Hepatocyte (in vitro differentiated cells): ENCODE measurements around the gene TEX11. TPM values are rescaled to one million over a fixed set of nuclear protein-coding genes. Genes with fewer than 3 reads are reported as not detected.
A peak's percentile ranks its signal among the peaks of the same experiment; 100 is the strongest.

Experiments used
- DNase-seq: peaks from one replicate; pipeline ENCODE4 v3.0.0-alpha.2; 2016; ENCODE audit warnings: low spot score
- H2AFZ ChIP-seq: fragments of 200-600 bp; sonication (generic); 2 replicates; pipeline ENCODE4 v1.6.0; 2016; ENCODE audit warnings: antibody characterized with exemption, mild to moderate bottlenecking
- H3K27ac ChIP-seq: fragments of 200-600 bp; sonication (generic); 2 replicates; pipeline ENCODE4 v1.5.1; 2016; ENCODE audit warnings: mild to moderate bottlenecking
- H3K27me3 ChIP-seq: fragments of 200-600 bp; sonication (generic); 2 replicates; pipeline ENCODE4 v1.6.1; 2016
- H3K36me3 ChIP-seq: fragments of 200-600 bp; sonication (generic); replicated peaks from 2 replicates; pipeline ENCODE4 v1.5.1; 2016; ENCODE audit warnings: low read depth; ENCODE audit not compliant: insufficient read depth
- H3K4me1 ChIP-seq: fragments of 200-600 bp; sonication (generic); 2 replicates; pipeline ENCODE4 v1.5.1; 2016; ENCODE audit warnings: mild to moderate bottlenecking, moderate library complexity; ENCODE audit not compliant: insufficient read depth
- H3K4me2 ChIP-seq: fragments of 200-600 bp; sonication (generic); 2 replicates; pipeline ENCODE4 v1.6.0; 2016
- H3K4me3 ChIP-seq: fragments of 200-600 bp; sonication (generic); 2 replicates; pipeline ENCODE4 v1.5.1; 2016; ENCODE audit warnings: mild to moderate bottlenecking
- H3K79me2 ChIP-seq: fragments of 200-600 bp; sonication (generic); 2 replicates; pipeline ENCODE4 v1.6.0; 2017; ENCODE audit warnings: mild to moderate bottlenecking
- H3K9me2 ChIP-seq: fragments of 200-600 bp; sonication (generic); replicated peaks from 2 replicates; pipeline ENCODE4 v1.6.0; 2017; ENCODE audit warnings: mild to moderate bottlenecking; ENCODE audit not compliant: insufficient read depth
- H3K9me3 ChIP-seq: fragments of 200-600 bp; sonication (generic); 2 replicates; pipeline ENCODE4 v1.5.1; 2016; ENCODE audit warnings: low read depth, mild to moderate bottlenecking
- H4K20me1 ChIP-seq: fragments of 200-600 bp; sonication (generic); 2 replicates; pipeline ENCODE4 v1.6.0; 2016; ENCODE audit warnings: mild to moderate bottlenecking; ENCODE audit not compliant: insufficient read depth, poor library complexity, severe bottlenecking
- CTCF ChIP-seq: fragments of 200-600 bp; sonication (generic); IDR thresholded peaks from 2 replicates; pipeline ENCODE4 v1.5.1; 2016; ENCODE audit warnings: antibody characterized with exemption, mild to moderate bottlenecking; ENCODE audit not compliant: poor library complexity
- EZH2 ChIP-seq: fragments of 200-600 bp; sonication (generic); IDR thresholded peaks from 2 replicates; pipeline ENCODE4 v1.6.1; 2016; ENCODE audit warnings: antibody characterized with exemption, mild to moderate bottlenecking, borderline replicate concordance
- EZH2phosphoT487 ChIP-seq: fragments of 200-600 bp; sonication (generic); IDR thresholded peaks from one replicate; pipeline ENCODE4 v1.6.1; 2018; ENCODE audit warnings: antibody characterized with exemption, mild to moderate bottlenecking, low read depth, moderate library complexity; ENCODE audit not compliant: unreplicated experiment, severe bottlenecking
- WGBS: methylation state at CpG from one replicate; pipeline ENCODE4 v1.1.6; 2016; ENCODE audit warnings: low lambda C conversion rate; ENCODE audit errors: missing lambda C conversion rate; 5-methylcytosine and 5-hydroxymethylcytosine counted together
- polyA plus RNA-seq: library from polyadenylated mRNA; unstranded; fragments of >200 nt; fragmentation: Nextera tagmentation; extraction: Ambion mirVana; gene quantifications from 2 replicates; pipeline ENCODE4 v1.2.1, GENCODE V29; 2016
- small RNA-seq: library from RNA; depleted of rRNA; stranded (forward); fragments of <200 nt; gene quantifications from one replicate; pipeline ENCODE3, GENCODE V24; 2014
- total RNA-seq: library from RNA; depleted of rRNA; stranded (reverse); fragments of >200 nt; gene quantifications from 2 replicates; pipeline ENCODE4 v1.2.3, GENCODE V29; 2014

The TEX11 gene
- total and polyA plus RNA-seq, 2 experiments from 2014 or later, result 0.20 TPM; not detected in 1

GRCh38 chrX:70479922-70480659, 428.4 kb downstream of the TEX11 start:
- Histone ChIP-seq H3K27me3 (no peaks in the 10 kb centered on the region), H3K9me3 (no peaks in the 10 kb centered on the region), H3K4me1 (peaks cover 25% of the 10 kb centered on the region), H4K20me1 (peaks cover 5% of the 10 kb centered on the region), H3K27ac (peak overlapping the region; percentile 57), H3K4me2 (peak overlapping the region; percentile 6), H3K36me3 (no peaks in the 10 kb centered on the region), H3K79me2 (peaks cover 14% of the 10 kb centered on the region), H3K9me2 (no peaks in the 10 kb centered on the region), H3K4me3 (no peak overlapping the region), H2AFZ (no peak overlapping the region)
- DNase-seq, result peak; percentile 36
- TF ChIP-seq EZH2 (no peak), CTCF (no peak), EZH2phosphoT487 (no peak)
- 64% methylated on average over 6 of the region's 6 CpGs for WGBS

GRCh38 chrX:70479247-70479921, 429.1 kb downstream of the TEX11 start:
- Histone ChIP-seq H3K27me3 (no peaks in the 10 kb centered on the region), H3K27ac (peak overlapping the region; percentile 87), H3K79me2 (peaks cover 15% of the 10 kb centered on the region), H3K4me2 (peak overlapping the region; percentile 56), H3K4me3 (no peak overlapping the region), H3K9me3 (no peaks in the 10 kb centered on the region), H2AFZ (no peak overlapping the region), H3K4me1 (peaks cover 25% of the 10 kb centered on the region), H3K36me3 (no peaks in the 10 kb centered on the region), H3K9me2 (no peaks in the 10 kb centered on the region), H4K20me1 (peaks cover 5% of the 10 kb centered on the region)
- DNase-seq, result peak; percentile 44
- 56% methylated on average over 4 of the region's 4 CpGs for WGBS
- TF ChIP-seq EZH2 (no peak), CTCF (no peak), EZH2phosphoT487 (no peak)

Small RNAs within 50 kb of the gene (small RNA-seq; reads per million reads assigned to genes)
- not detected for gene SNORD3E

Other genes with a start within 250 kb of the TEX11 start
- gene SLC7A3, start 22.4 kb upstream of the TEX11 start, total RNA-seq, result 1.8 and 3.5 TPM in 2 replicates
- gene SLC7A3, start 22.4 kb upstream of the TEX11 start, polyA plus RNA-seq, result 1.1 TPM in 1 of 2 replicates, not detected in the other
- gene SNX12, start 159.6 kb upstream of the TEX11 start, total RNA-seq, result 61.0 and 68.8 TPM in 2 replicates
- gene SNX12, start 159.6 kb upstream of the TEX11 start, polyA plus RNA-seq, result 7.5 and 8.3 TPM in 2 replicates
- gene FOXO4, start 187.1 kb upstream of the TEX11 start, total RNA-seq, result 9.7 and 10.8 TPM in 2 replicates
- 3.5 and 6.3 TPM in 2 replicates for gene FOXO4, start 187.1 kb upstream of the TEX11 start, polyA plus RNA-seq
- not detected in 2 replicates for gene CXorf65, start 198.0 kb upstream of the TEX11 start, total RNA-seq
- gene CXorf65, start 198.0 kb upstream of the TEX11 start, polyA plus RNA-seq, result not detected in 2 replicates
- 7.1 and 14.1 TPM in 2 replicates for gene IL2RG, start 202.9 kb upstream of the TEX11 start, total RNA-seq
- 11.2 and 13.5 TPM in 2 replicates for gene IL2RG, start 202.9 kb upstream of the TEX11 start, polyA plus RNA-seq
- 24.9 and 32.7 TPM in 2 replicates for gene MED12, start 209.9 kb upstream of the TEX11 start, total RNA-seq
- 12.9 and 15.7 TPM in 2 replicates for gene MED12, start 209.9 kb upstream of the TEX11 start, polyA plus RNA-seq
- gene NLGN3, start 236.1 kb upstream of the TEX11 start, total RNA-seq, result 1.6 and 2.7 TPM in 2 replicates
- gene NLGN3, start 236.1 kb upstream of the TEX11 start, polyA plus RNA-seq, result 0.79 and 1.6 TPM in 2 replicates